Activated CD4-positive, alpha-beta T cell treated with anti-CD3 and anti-CD28 coated beads, Interleukin-2, amount 10 ng/mL, durations not matched to agents 24 days and 14 days (primary cell): Measurements from ENCODE around the gene PPP1R2C. TPM values are rescaled to one million over a fixed set of nuclear protein-coding genes. Genes with fewer than 3 reads are reported as not detected.

Source experiments
- DNase-seq: peaks from one replicate; pipeline ENCODE4 v3.0.0; 2022
- H3K27ac Mint-ChIP-seq: one replicate; pipeline ENCODE4 v1.8.0; 2022; ENCODE audit warnings: mild to moderate bottlenecking, mixed read lengths
- H3K27me3 Mint-ChIP-seq: one replicate; pipeline ENCODE4 v1.8.0; 2022; ENCODE audit warnings: mixed read lengths
- H3K36me3 Mint-ChIP-seq: one replicate; pipeline ENCODE4 v1.8.0; 2022; ENCODE audit warnings: low read depth, mild to moderate bottlenecking, mixed read lengths
- H3K4me1 Mint-ChIP-seq: one replicate; pipeline ENCODE4 v1.8.0; 2021; ENCODE audit warnings: mixed read lengths
- H3K4me3 Mint-ChIP-seq: one replicate; pipeline ENCODE4 v1.8.0; 2022; ENCODE audit warnings: mild to moderate bottlenecking, moderate library complexity, mixed read lengths
- H3K9me3 Mint-ChIP-seq: one replicate; pipeline ENCODE4 v1.8.0; 2021; ENCODE audit warnings: mixed read lengths
- intact Hi-C: fragments of 100-400 bp; cut with micrococcal nuclease; formaldehyde crosslinking; loops from one replicate; pipeline ENCODE4 v1.15.1; 2023
- total RNA-seq: library from RNA; stranded (reverse); gene quantifications from 2 replicates; pipeline ENCODE4 v1.2.3, GENCODE V29; 2022

PPP1R2C gene
- total RNA-seq, 1 donor from 2014 or later = not detected

DNA sequence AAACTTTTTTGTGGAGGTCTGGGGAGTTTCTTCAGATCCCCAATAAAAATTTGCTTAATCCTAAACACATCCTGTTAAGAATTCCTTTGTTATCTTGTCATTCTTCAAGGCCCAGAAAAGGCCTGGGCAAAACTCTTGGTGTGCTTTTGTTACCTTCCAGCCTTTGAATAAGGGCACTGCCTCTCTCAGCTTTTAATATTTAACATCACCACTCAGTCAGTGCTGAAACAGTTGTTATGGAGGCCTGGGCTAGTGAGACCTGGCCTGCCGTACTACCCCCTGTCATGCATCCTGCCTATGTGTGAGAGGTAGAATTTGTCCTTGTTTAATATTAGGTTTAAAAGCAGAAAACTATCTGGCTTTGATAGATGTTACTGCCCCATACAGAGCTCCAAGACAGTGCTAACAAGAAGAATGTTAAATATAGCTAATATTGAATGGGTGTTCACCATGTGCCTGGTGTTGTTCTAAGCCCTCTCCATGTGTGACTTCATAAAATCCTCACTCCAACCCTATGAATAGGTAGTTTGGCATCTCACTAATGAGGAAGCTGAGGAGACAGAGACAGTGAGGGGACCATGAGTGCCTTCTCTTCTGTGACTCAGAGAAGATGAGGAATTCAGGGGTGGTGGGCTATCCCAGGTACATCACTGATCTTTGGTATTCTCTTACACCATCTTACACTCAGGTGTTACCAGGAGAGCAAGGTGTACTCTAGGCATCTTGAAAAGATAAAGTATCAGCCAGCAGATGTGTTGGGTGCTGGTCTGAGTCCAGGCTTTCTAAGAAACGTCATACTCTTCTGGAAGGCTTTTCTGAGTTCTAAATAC lies 6.2 kb downstream of the PPP1R2C start:
- no peaks in the 10 kb centered on the region for H3K4me1 Mint-ChIP-seq
- no peaks in the 10 kb centered on the region for H3K36me3 Mint-ChIP-seq
- no peak overlapping the region for H3K27ac Mint-ChIP-seq
- H3K4me3 Mint-ChIP-seq = no peak overlapping the region
- no peaks in the 10 kb centered on the region for H3K27me3 Mint-ChIP-seq
- DNase-seq = no peak
- intact Hi-C loops = no loop called here
- peaks cover 5% of the 10 kb centered on the region for H3K9me3 Mint-ChIP-seq

DNA sequence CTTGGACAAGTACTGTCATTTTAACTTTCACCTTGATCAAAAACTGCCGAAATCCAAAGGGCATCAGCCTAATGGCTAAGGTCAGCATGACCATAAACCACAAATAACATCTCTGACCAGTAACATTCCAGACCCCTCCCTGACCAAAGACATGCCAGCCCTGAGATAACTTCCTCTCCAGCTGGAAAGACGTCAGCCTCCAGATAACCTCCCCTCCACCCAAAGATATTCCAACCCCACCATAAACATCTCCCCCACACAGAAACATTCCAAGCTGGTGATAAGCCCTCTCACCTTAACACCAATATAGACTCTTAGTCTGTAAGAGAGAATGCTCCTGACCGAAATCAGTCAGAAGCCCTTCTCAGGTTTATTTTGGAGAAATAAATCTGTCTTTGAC lies 7.4 kb downstream of the PPP1R2C start:
- no peak overlapping the region for H3K27ac Mint-ChIP-seq
- DNase-seq = no peak
- no peak overlapping the region for H3K4me3 Mint-ChIP-seq
- H3K36me3 Mint-ChIP-seq = no peaks in the 10 kb centered on the region
- H3K27me3 Mint-ChIP-seq = no peaks in the 10 kb centered on the region
- intact Hi-C loops = no loop called here
- peaks cover 8% of the 10 kb centered on the region for H3K9me3 Mint-ChIP-seq
- no peaks in the 10 kb centered on the region for H3K4me1 Mint-ChIP-seq

DNA sequence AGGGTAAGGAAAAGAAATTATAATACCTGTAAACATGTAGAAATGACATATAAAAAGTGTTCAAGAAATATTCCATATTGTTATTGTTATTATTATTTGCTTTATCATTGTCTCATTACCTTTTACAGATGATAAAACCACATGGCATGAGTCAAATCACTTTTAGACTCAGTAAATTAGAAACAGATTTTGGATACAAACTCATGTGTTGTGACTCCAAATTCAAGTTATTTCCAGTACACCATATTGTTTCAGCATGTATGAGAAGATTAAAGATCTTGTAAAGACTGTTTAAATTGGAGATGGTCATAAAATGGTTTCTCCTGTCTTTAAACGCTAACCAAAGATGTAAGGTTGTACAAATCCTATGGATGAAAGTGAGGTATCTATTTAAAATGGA lies 18.1 kb downstream of the PPP1R2C start:
- Mint-ChIP-seq H3K4me1 (no peaks in the 10 kb centered on the region), H3K36me3 (no peaks in the 10 kb centered on the region), H3K27me3 (no peaks in the 10 kb centered on the region), H3K4me3 (no peak overlapping the region), H3K9me3 (peaks cover 6% of the 10 kb centered on the region), H3K27ac (no peak overlapping the region)
- intact Hi-C loops = no loop called here
- DNase-seq = no peak

DNA sequence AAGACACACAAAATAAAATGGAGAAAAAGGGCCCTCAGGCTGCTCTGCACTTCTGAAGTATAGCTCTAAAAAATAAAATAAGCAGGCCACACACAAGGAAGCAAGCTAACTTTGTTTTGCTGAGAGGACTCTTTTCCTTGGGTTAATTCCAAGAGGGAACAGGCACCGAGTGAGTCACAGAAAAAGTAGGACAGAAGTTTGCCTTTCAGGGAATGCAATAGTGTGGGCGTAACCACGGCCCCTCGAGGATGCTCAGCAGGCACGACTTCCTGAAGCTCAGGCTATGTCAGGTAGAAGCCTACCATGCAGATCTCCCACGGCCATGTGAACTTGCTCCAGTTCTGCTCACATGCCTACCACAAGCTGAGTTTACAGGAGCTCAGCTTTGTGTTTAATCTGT lies 22.1 kb downstream of the PPP1R2C start:
- no peak overlapping the region for H3K27ac Mint-ChIP-seq
- no peaks in the 10 kb centered on the region for H3K4me1 Mint-ChIP-seq
- H3K4me3 Mint-ChIP-seq = no peak overlapping the region
- H3K27me3 Mint-ChIP-seq = no peaks in the 10 kb centered on the region
- intact Hi-C loops = no loop called here
- peaks cover 2% of the 10 kb centered on the region for H3K9me3 Mint-ChIP-seq
- H3K36me3 Mint-ChIP-seq = no peaks in the 10 kb centered on the region
- DNase-seq = no peak

DNA sequence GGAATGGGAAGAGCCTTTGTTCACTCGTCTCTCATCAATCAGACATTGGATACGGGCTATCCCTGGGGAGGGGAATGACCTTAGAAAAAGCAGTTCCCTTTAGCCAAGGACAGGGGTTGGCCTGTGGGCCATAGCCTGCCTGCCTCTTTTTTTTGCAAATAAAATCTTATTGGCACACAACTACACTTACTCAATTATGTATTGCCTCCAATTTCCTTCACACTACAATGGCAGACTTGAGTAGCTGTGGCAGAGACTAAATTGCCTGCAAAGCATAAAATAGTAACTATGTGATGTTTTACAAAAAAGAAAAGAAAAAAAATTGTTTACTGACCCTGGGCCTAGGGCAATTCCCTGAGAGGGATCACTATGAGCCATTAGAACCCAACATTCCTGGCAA lies 23.4 kb downstream of the PPP1R2C start:
- DNase-seq = no peak
- no peak overlapping the region for H3K4me3 Mint-ChIP-seq

DNA sequence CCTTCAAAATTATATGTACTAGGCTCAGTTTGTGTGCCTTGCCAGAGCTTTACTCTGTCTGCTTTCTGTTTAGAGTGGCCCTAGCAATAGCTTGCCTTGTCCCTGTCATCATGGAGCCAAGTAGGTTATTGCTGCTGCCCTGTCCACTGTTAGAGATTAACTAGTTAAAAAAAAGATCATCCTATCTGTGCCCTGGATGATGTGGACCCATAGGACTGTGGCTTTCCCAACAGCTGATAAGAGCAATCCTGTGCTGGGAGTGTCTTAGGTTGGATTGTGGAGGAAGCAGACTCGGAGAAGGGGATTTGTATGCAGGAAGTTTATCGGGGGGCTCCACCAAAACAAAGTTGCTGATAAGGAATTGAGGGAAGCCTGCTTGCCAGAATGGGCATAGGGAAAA lies 23.8 kb downstream of the PPP1R2C start:
- Mint-ChIP-seq H3K27ac (no peak overlapping the region), H3K27me3 (no peaks in the 10 kb centered on the region), H3K4me1 (no peaks in the 10 kb centered on the region), H3K9me3 (peaks cover 6% of the 10 kb centered on the region), H3K4me3 (no peak overlapping the region), H3K36me3 (no peaks in the 10 kb centered on the region)
- no peak for DNase-seq
- intact Hi-C loops = no loop called here

More for the DNA sequence above, 23.4 kb downstream of the PPP1R2C start:
- intact Hi-C loops = no loop called here
- no peaks in the 10 kb centered on the region for H3K36me3 Mint-ChIP-seq
- no peaks in the 10 kb centered on the region for H3K27me3 Mint-ChIP-seq
- H3K9me3 Mint-ChIP-seq = peaks cover 6% of the 10 kb centered on the region
- no peak overlapping the region for H3K27ac Mint-ChIP-seq
- no peaks in the 10 kb centered on the region for H3K4me1 Mint-ChIP-seq

DNA sequence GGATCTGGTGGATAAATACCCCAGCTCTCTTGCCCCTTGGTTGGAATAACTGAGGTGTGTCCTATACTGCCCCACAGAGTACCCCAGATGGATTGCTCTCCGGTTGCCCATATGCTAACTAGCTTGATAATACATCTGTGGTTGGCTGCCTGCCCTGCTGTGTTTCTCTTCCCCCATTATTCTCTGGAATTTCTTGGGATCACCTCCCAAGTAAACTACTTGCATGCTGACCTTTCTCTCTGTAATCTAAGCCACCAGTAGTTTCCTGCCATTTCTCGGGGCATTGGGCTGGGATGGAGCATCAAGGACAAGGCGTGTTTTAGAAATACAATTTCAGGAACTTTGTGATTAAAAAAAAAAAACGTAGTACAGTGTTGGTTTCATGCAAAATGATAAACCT lies 25.2 kb downstream of the PPP1R2C start:
- Mint-ChIP-seq H3K4me3 (no peak overlapping the region), H3K27me3 (no peaks in the 10 kb centered on the region), H3K9me3 (peaks cover 6% of the 10 kb centered on the region), H3K27ac (no peak overlapping the region), H3K4me1 (no peaks in the 10 kb centered on the region), H3K36me3 (no peaks in the 10 kb centered on the region)
- intact Hi-C loops = no loop called here
- no peak for DNase-seq

DNA sequence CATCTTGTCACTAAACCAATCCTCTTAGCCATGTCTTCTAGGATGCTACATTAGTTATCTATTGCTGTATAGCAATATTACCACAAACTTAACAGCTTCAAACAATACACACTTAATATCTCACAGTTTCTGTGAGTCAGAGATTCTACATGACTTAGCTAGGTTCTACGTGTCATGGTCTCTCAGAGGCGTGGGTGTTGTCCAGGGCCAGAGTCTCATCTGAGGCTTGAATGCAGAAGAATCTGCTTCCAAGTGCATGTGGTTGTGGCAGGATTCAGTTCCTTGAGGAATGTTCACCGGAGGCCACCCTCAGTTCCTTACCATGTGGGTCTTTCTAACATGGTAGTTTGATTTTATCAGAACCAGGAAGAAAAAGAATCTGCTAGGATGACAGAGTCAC lies 26.4 kb downstream of the PPP1R2C start:
- no peak overlapping the region for H3K27ac Mint-ChIP-seq
- no peaks in the 10 kb centered on the region for H3K36me3 Mint-ChIP-seq
- peaks cover 6% of the 10 kb centered on the region for H3K9me3 Mint-ChIP-seq
- H3K4me1 Mint-ChIP-seq = no peaks in the 10 kb centered on the region
- H3K4me3 Mint-ChIP-seq = no peak overlapping the region
- H3K27me3 Mint-ChIP-seq = no peaks in the 10 kb centered on the region
- intact Hi-C loops = no loop called here
- no peak for DNase-seq

DNA sequence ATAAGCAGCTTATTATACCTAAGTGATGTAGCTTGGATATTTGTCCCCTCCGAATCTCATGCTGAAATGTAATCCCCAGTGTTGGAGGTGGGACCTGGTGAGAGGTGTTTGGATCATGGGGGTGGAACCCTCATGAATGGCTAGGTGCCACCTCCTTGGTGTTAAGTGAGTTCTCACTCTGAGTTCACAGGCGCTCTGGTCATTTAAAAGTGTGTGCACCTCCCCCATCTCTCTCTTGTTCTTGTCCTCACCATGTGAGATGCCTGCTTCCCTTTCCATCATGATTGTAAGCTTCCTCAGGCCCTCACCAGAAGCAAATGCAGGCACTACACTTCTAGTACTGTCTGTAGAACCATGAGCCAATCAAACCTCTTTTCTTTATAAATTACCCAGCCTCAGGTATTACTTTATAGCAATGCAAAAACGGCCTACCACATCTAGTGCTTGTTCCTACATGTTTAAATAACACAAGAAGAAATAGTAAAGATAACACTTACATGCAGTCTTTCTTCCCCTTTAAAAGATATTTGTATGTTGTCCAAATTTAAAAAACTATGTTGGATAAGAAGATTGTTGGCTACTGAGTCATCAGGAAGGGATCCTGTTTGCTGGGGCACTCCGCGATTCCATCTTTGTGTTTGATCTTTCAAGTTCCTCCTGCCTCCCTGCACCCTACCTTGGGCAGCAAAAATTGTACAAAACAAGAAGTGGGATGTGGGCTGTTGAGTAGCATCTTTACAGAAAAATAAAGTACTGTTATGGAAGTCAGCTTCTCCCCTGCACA lies 29.7 kb downstream of the PPP1R2C start:
- Mint-ChIP-seq H3K4me3 (no peak overlapping the region), H3K36me3 (no peaks in the 10 kb centered on the region), H3K9me3 (peaks cover 6% of the 10 kb centered on the region), H3K27ac (no peak overlapping the region), H3K4me1 (no peaks in the 10 kb centered on the region), H3K27me3 (no peaks in the 10 kb centered on the region)
- DNase-seq = no peak
- intact Hi-C loops = no loop called here

DNA sequence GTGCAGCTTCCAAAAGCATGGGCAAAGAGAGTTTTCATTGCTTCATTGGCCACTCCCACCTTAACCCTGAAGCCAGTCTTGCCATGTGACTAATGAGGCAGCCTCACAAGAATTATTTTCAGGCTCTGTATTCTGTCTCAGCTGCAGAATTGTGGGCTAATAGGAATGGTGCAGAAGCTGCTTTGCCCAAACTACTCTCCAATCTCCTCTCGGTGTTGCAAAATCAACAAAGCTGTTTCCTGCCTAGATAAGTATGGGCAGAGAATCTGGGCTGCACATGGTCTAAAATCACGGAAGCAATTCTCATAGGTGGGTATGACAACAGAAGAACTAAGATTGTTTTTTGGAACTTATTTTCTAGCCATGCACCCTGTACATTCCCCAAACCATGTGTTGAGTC lies 31.4 kb downstream of the PPP1R2C start:
- no peak for DNase-seq
- H3K9me3 Mint-ChIP-seq = peaks cover 4% of the 10 kb centered on the region
- no peaks in the 10 kb centered on the region for H3K36me3 Mint-ChIP-seq

DNA sequence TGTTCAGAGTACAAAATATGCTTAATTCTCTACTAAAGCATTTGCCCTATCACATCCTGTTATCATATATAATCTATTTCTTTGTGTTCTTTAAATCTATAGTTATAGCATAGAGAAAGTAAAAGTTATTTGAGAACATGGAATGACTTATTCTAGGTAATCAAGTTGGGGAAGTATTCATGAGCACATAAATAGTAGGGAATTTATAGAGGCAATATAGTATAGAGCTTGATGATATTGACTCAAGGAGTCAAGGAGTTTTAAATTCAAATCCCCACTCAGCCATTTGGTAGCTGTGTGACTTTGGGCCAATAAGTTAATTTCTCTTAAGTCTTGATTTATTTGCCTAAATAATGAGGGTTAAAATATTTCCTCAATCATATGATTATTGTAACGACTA lies 37.5 kb downstream of the PPP1R2C start:
- Mint-ChIP-seq H3K27me3 (no peaks in the 10 kb centered on the region), H3K36me3 (no peaks in the 10 kb centered on the region), H3K4me1 (no peaks in the 10 kb centered on the region), H3K4me3 (no peak overlapping the region), H3K27ac (no peak overlapping the region), H3K9me3 (no peaks in the 10 kb centered on the region)
- intact Hi-C loops = no loop called here
- no peak for DNase-seq

More for the DNA sequence above, 31.4 kb downstream of the PPP1R2C start:
- Mint-ChIP-seq H3K27me3 (no peaks in the 10 kb centered on the region), H3K4me1 (no peaks in the 10 kb centered on the region), H3K27ac (no peak overlapping the region), H3K4me3 (no peak overlapping the region)
- intact Hi-C loops = no loop called here

DNA sequence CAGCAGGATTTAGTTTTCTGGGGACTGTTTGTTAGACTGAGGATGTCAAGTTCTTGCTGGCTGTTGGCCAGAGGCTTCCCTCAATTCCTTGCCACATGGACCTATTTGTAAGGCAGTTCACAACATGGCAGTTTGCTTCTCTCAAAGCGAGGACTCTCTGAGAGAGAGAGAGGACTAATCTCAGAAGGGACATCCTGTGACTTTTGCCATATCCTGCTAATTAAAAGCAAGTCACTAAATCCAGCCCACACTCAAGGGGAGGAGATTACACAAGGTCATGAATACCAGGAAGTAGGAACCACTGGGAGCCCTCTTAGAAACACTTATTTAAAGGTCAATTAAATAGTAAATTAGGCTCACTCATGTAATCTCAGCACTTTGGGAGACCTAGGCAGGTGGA lies 38.2 kb downstream of the PPP1R2C start:
- H3K36me3 Mint-ChIP-seq = no peaks in the 10 kb centered on the region
- intact Hi-C loops = no loop called here
- no peaks in the 10 kb centered on the region for H3K9me3 Mint-ChIP-seq
- H3K27me3 Mint-ChIP-seq = no peaks in the 10 kb centered on the region
- H3K4me1 Mint-ChIP-seq = no peaks in the 10 kb centered on the region
- DNase-seq = no peak
- H3K27ac Mint-ChIP-seq = no peak overlapping the region
- H3K4me3 Mint-ChIP-seq = no peak overlapping the region

DNA sequence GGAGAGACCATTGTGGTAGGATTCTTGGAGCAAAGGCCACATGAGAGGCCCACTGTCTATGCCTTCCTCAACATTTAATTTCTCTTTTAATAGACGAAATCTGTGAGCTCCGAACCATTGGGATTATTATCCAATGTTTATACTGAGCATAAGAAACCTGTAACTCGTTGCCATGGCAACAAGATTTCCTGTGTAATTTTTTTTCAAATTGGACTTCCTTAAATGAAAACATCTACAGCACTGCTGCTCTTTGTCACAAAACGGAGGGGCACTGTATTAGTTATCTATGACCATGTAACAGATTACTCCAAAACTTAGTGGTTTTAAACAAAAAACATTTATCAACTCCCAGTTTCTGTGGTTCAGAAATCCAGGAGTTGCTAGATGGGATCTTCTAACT lies 38.7 kb downstream of the PPP1R2C start:
- H3K4me1 Mint-ChIP-seq = no peaks in the 10 kb centered on the region
- H3K27ac Mint-ChIP-seq = no peak overlapping the region
- H3K9me3 Mint-ChIP-seq = no peaks in the 10 kb centered on the region
- intact Hi-C loops = no loop called here
- no peaks in the 10 kb centered on the region for H3K27me3 Mint-ChIP-seq
- no peak overlapping the region for H3K4me3 Mint-ChIP-seq
- DNase-seq = no peak
- no peaks in the 10 kb centered on the region for H3K36me3 Mint-ChIP-seq

DNA sequence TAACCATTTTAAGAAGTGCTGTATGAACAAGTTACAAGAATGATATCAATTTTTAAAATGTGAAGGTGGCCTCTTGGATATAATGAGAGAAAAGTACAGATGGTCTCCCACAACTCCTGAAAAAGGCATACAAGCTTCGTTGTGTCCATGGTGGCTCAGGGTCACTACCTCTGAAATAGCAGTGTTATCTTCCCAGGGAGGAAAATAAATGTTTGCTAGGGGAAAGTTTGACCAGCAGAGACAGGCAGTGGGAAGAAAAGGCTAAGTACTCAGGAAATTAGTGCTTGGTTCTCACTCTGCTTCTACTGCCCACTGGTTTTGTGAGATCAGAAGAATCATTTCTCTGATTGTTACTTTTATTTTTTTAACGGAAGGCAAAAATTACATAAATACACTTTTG lies 39.4 kb downstream of the PPP1R2C start:
- Mint-ChIP-seq H3K4me3 (no peak overlapping the region), H3K27ac (no peak overlapping the region), H3K4me1 (no peaks in the 10 kb centered on the region), H3K36me3 (no peaks in the 10 kb centered on the region), H3K9me3 (no peaks in the 10 kb centered on the region), H3K27me3 (no peaks in the 10 kb centered on the region)
- DNase-seq = no peak
- intact Hi-C loops = no loop called here
